ENCODE results near the gene RTN4. TPM values are rescaled to one million over a fixed set of nuclear protein-coding genes. Genes with fewer than 3 reads are reported as not detected.
"Not testable (repeated sequence)": the region's sequence is repeated elsewhere in the genome, so short reads cannot be mapped to it uniquely, and the experiment has no call there.

RTN4 gene
- total and polyA plus RNA-seq, 7 donors = 168 to 542 (median 289) TPM

GRCh38 chr2:55097082-55097460 lies 46.8 kb upstream of the RTN4 start:
- H3K27ac ChIP-seq = peak overlapping the region; percentile 73
- no peak overlapping the region for H3K4me3 ChIP-seq
- H3K9me3 ChIP-seq = no peaks in the 10 kb centered on the region
- TF ChIP-seq CTCF (IDR thresholded peaks at IDR 0.05) = no peak
- no peak for DNase-seq
- intact Hi-C loops (cut with DNase I) = loop anchor here (5.0 kb wide), 1 partner anchor 45 kb away; the partner anchor contains the start of gene RTN4 (in 2 of the 2)
- peaks cover 39% of the 10 kb centered on the region for H3K4me1 ChIP-seq
- WGBS, 3 donors = 40 to 84% (median 47%) methylated on average over 1 of the region's 1 CpG
- peak; percentile 34 to 79 (median 54) for ATAC-seq
- H3K27me3 ChIP-seq (ENCODE audit: insufficient read depth in 3 of 3, low read length in 2 of 3) = no peaks in the 10 kb centered on the region
- peaks cover 0 to 2% of the 10 kb centered on the region in 2 donors for H3K36me3 ChIP-seq (ENCODE audit: insufficient read depth in 1 of 2, low read depth in 1 of 2)

- 75 to 85% (median 79%) methylated on average over 3 of the region's 3 CpGs for WGBS, 3 donors
- ATAC-seq (no peak), DNase-seq (no peak)
- peaks cover 39% of the 10 kb centered on the region for H3K4me1 ChIP-seq
- H3K4me3 ChIP-seq = no peak overlapping the region
- H3K36me3 ChIP-seq (ENCODE audit: insufficient read depth in 1 of 2, low read depth in 1 of 2) = peaks cover 0 to 2% of the 10 kb centered on the region in 2 donors
- TF ChIP-seq CTCF (IDR thresholded peaks at IDR 0.05) = no peak
- intact Hi-C loops (cut with DNase I) = loop anchor here (5.0 kb wide), 1 partner anchor 44 kb away; the partner anchor contains the start of gene RTN4 (in 2 of the 2)
- no peaks in the 10 kb centered on the region for H3K27me3 ChIP-seq (ENCODE audit: insufficient read depth in 3 of 3, low read length in 2 of 3)
- H3K9me3 ChIP-seq = no peaks in the 10 kb centered on the region
- peak overlapping the region; percentile 73 for H3K27ac ChIP-seq
These were observed 46.3 kb upstream of the RTN4 start for GRCh38 chr2:55096586-55096985.

GRCh38 chr2:55093381-55093780 lies 43.1 kb upstream of the RTN4 start:
- intact Hi-C loops (cut with DNase I) = no loop called here
- ATAC-seq = no peak
- H3K27ac ChIP-seq = no peak overlapping the region

GRCh38 chr2:55092439-55092838 lies 42.2 kb upstream of the RTN4 start:
- Histone ChIP-seq H3K9me3 (no peaks in the 10 kb centered on the region), H3K27me3 (ENCODE audit: insufficient read depth in 3 of 3, low read length in 2 of 3) (no peaks in the 10 kb centered on the region), H3K4me1 (peaks cover 15% of the 10 kb centered on the region), H3K27ac (no peak overlapping the region), H3K36me3 (ENCODE audit: insufficient read depth in 1 of 2, low read depth in 1 of 2) (peaks cover 0 to 2% of the 10 kb centered on the region in 2 donors), H3K4me3 (no peak overlapping the region)
- DNase-seq (no peak), ATAC-seq (no peak)
- 98 to 100% (median 99%) methylated on average over 6 of the region's 6 CpGs for WGBS, 3 donors
- TF ChIP-seq CTCF (IDR thresholded peaks at IDR 0.05) = no peak
- intact Hi-C loops (cut with DNase I) = no loop called here

More at GRCh38 chr2:55093381-55093780, 43.1 kb upstream of the RTN4 start:
- H3K4me1 ChIP-seq = peaks cover 17% of the 10 kb centered on the region
- no peak overlapping the region for H3K4me3 ChIP-seq
- H3K27me3 ChIP-seq (ENCODE audit: insufficient read depth in 3 of 3, low read length in 2 of 3) = no peaks in the 10 kb centered on the region
- H3K36me3 ChIP-seq (ENCODE audit: insufficient read depth in 1 of 2, low read depth in 1 of 2) = peaks cover 0 to 2% of the 10 kb centered on the region in 2 donors
- DNase-seq = no peak
- no peak for TF ChIP-seq CTCF (IDR thresholded peaks at IDR 0.05)
- H3K9me3 ChIP-seq = no peaks in the 10 kb centered on the region
- 67 to 74% (median 68%) methylated on average over 4 of the region's 4 CpGs for WGBS, 3 donors

GRCh38 chr2:55091681-55092080 lies 41.4 kb upstream of the RTN4 start:
- DNase-seq; H3K36me3 ChIP-seq (ENCODE audit: insufficient read depth in 1 of 2, low read depth in 1 of 2); ATAC-seq; H3K27ac ChIP-seq; intact Hi-C loops (cut with DNase I); H3K4me1 ChIP-seq; H3K27me3 ChIP-seq (ENCODE audit: insufficient read depth in 3 of 3, low read length in 2 of 3); H3K4me3 ChIP-seq; H3K9me3 ChIP-seq: not testable (repeated sequence)
- WGBS, 3 donors = 64 to 72% (median 72%) methylated on average over 4 of the region's 4 CpGs
